SK-N-MC (cell line): ENCODE measurements around the gene PPP1R13L.

ENCODE experiments used
- EZH2 ChIP-seq: fragments of 200-600 bp; sonication (generic); IDR thresholded peaks from one replicate; pipeline ENCODE4 v1.6.1; 2017; ENCODE audit warnings: antibody characterized with exemption
- POLR2AphosphoS5 ChIP-seq: IDR thresholded peaks from 2 replicates; pipeline ENCODE4 v1.6.1; 2012; ENCODE audit warnings: mild to moderate bottlenecking, low read depth, low read length, borderline replicate concordance

- TF ChIP-seq POLR2AphosphoS5 (no peak), EZH2 (no peak)
Measured at GRCh38 chr19:45402298-45403061, 2.4 kb downstream of the PPP1R13L start.
